ENCODE results near the gene AGAP2. TPM values are rescaled to one million over a fixed set of nuclear protein-coding genes. Genes with fewer than 3 reads are reported as not detected.
A peak's percentile ranks its signal among the peaks of the same experiment; 100 is the strongest.

The AGAP2 gene
- total RNA-seq, 5 donors from 2014 or later (not counting 1 experiment from before 2014, with no cell fraction given) = 43.2 to 74.6 (median 66.4) TPM

- POLR2A ChIA-PET = interaction anchor here (0.6 to 1.0 kb wide), 4 partner anchors 11 to 30 kb away, joined by 3 to 10 read pairs (median 6); no protein-coding TSS in a partner anchor
- peak within 1 kb of the TSS; percentile 74 to 91 for H3K4me3 ChIP-seq (ENCODE audit: control insufficient read depth in 1 of 2, extremely low read depth in 1 of 2, low read length in 1 of 2)
- H3K4me3 Mint-ChIP-seq = peak within 1 kb of the TSS; percentile 94 to 96 (median 95)
Observed at GRCh38 chr12:57771873-57772428, 33.4 kb upstream of the AGAP2 start, which contains the start of gene METTL1. METTL1 (minus strand) TSS chr12:57772105; CDS start chr12:57772083, 22 bp downstream.

GRCh38 chr12:57771236-57771872 is 32.8 kb upstream of the AGAP2 start:
- Histone ChIP-seq H3K4me1 (ENCODE audit: control insufficient read depth in 1 of 2, extremely low read depth in 1 of 2, insufficient read depth in 2 of 2, low read length in 2 of 2) (peaks cover 12 to 32% of the 10 kb centered on the region in 2 experiments), H3K36me3 (ENCODE audit: control insufficient read depth in 2 of 2, extremely low read depth in 1 of 2, insufficient read depth in 1 of 2, low read length in 1 of 2) (peaks cover 6% of the 10 kb centered on the region in 2 donors), H3K27ac (ENCODE audit: low read length) (peak overlapping the region; percentile 61), H3K4me3 (ENCODE audit: control insufficient read depth in 1 of 2, extremely low read depth in 1 of 2, low read length in 1 of 2) (peak overlapping the region; percentile 74 to 91), H3K27me3 (replicated peaks in 1 of 2; ENCODE audit: control insufficient read depth in 2 of 2, extremely low read depth in 1 of 2, insufficient read depth in 2 of 2, low read length in 1 of 2) (peaks cover 10% of the 10 kb centered on the region in 2 experiments), H3K9me3 (no peaks in the 10 kb centered on the region)
- Mint-ChIP-seq H3K27ac (peak overlapping the region; percentile 93 to 94), H3K9me3 (no peaks in the 10 kb centered on the region), H3K4me1 (peaks cover 17 to 29% (median 27%) of the 10 kb centered on the region in 3 donors), H3K27me3 (peaks cover 4 to 10% of the 10 kb centered on the region in 2 donors), H3K4me3 (peak overlapping the region; percentile 94 to 96 (median 95)), H3K36me3 (peaks cover 13% of the 10 kb centered on the region)
- DNase-seq (peak in 33 of 35 experiments; percentile 50 to 89 (median 70)), ATAC-seq (replicated peaks in 1 of 4) (peak; percentile 60 to 77 (median 66))
- 11% methylated on average over 10 of the region's 16 CpGs for whole genome bisulfite sequencing (ENCODE audit: insufficient coverage)
- POLR2A ChIA-PET = interaction anchor here (0.6 to 1.0 kb wide), 3 partner anchors 12 to 30 kb away, joined by 4 to 10 read pairs (median 7); no protein-coding TSS in a partner anchor
- CTCF ChIA-PET = interaction anchor here (0.7 to 1.3 kb wide), 5 partner anchors 10 to 15 kb away, joined by 3 to 11 read pairs (median 4); partner anchors contain the start of gene TSFM (in 2 of the 2)

More at GRCh38 chr12:57771873-57772428, 33.4 kb upstream of the AGAP2 start, which contains the start of gene METTL1:
- peaks cover 0 to 4% of the 10 kb centered on the region in 2 donors for H3K27me3 Mint-ChIP-seq
- H3K27ac Mint-ChIP-seq = peak within 1 kb of the TSS; percentile 93 to 94
- H3K4me1 Mint-ChIP-seq = peaks cover 11 to 23% (median 21%) of the 10 kb centered on the region in 3 donors
- ATAC-seq (replicated peaks in 1 of 4) (peak; percentile 90 to 92 (median 90)), DNase-seq (peak; percentile 74 to 93 (median 85))
- H3K9me3 Mint-ChIP-seq = no peaks in the 10 kb centered on the region
- peaks cover 4% of the 10 kb centered on the region in 2 experiments for H3K27me3 ChIP-seq (replicated peaks in 1 of 2; ENCODE audit: control insufficient read depth in 2 of 2, extremely low read depth in 1 of 2, insufficient read depth in 2 of 2, low read length in 1 of 2)
- CTCF ChIA-PET = interaction anchor here (0.7 to 1.3 kb wide), 5 partner anchors 9 to 18 kb away, joined by 3 to 11 read pairs (median 4); partner anchors contain the start of gene TSFM (in 2 of the 2)
- peak within 1 kb of the TSS; percentile 61 for H3K27ac ChIP-seq (ENCODE audit: low read length)
- peaks cover 6% of the 10 kb centered on the region in 2 donors for H3K36me3 ChIP-seq (ENCODE audit: control insufficient read depth in 2 of 2, extremely low read depth in 1 of 2, insufficient read depth in 1 of 2, low read length in 1 of 2)
- peaks cover 13% of the 10 kb centered on the region for H3K36me3 Mint-ChIP-seq
- no peaks in the 10 kb centered on the region for H3K9me3 ChIP-seq
- peaks cover 9 to 26% of the 10 kb centered on the region in 2 experiments for H3K4me1 ChIP-seq (ENCODE audit: control insufficient read depth in 1 of 2, extremely low read depth in 1 of 2, insufficient read depth in 2 of 2, low read length in 2 of 2)
- under 1% methylated on average over 23 of the region's 28 CpGs for WGBS (ENCODE audit: insufficient coverage)

- ChIA-PET POLR2A (no interaction called here), CTCF (interaction anchor here in 1 of 2 donors (0.7 kb wide), 1 partner anchor 14 kb away, joined by 3 read pairs; no protein-coding TSS in a partner anchor)
- DNase-seq = no peak
- peaks cover 4 to 6% of the 10 kb centered on the region in 2 donors for H3K36me3 ChIP-seq (ENCODE audit: control insufficient read depth in 2 of 2, extremely low read depth in 1 of 2, insufficient read depth in 1 of 2, low read length in 1 of 2)
- no peaks in the 10 kb centered on the region for H3K9me3 ChIP-seq
- H3K4me3 ChIP-seq (ENCODE audit: control insufficient read depth in 1 of 2, extremely low read depth in 1 of 2, low read length in 1 of 2) = no peak overlapping the region
- H3K27me3 Mint-ChIP-seq = peaks cover 7 to 15% of the 10 kb centered on the region in 2 donors
- peak overlapping the region; percentile 31 to 34 for H3K27ac Mint-ChIP-seq
- H3K4me1 ChIP-seq (ENCODE audit: control insufficient read depth in 1 of 2, extremely low read depth in 1 of 2, insufficient read depth in 2 of 2, low read length in 2 of 2) = peaks cover 15 to 38% of the 10 kb centered on the region in 2 experiments
- peak overlapping the region; percentile 25 to 95 (median 56) for H3K4me3 Mint-ChIP-seq
- no peak for ATAC-seq (replicated peaks in 1 of 4)
- H3K36me3 Mint-ChIP-seq = peaks cover 10% of the 10 kb centered on the region
- 100% methylated on average over 2 of the region's 4 CpGs for WGBS (ENCODE audit: insufficient coverage)
- H3K27ac ChIP-seq (ENCODE audit: low read length) = no peak overlapping the region
- H3K4me1 Mint-ChIP-seq = peaks cover 20 to 31% (median 29%) of the 10 kb centered on the region in 3 donors
- H3K27me3 ChIP-seq (replicated peaks in 1 of 2; ENCODE audit: control insufficient read depth in 2 of 2, extremely low read depth in 1 of 2, insufficient read depth in 2 of 2, low read length in 1 of 2) = peaks cover 14 to 16% of the 10 kb centered on the region in 2 experiments
- H3K9me3 Mint-ChIP-seq = no peaks in the 10 kb centered on the region
Observed at GRCh38 chr12:57770734-57771133, 32.2 kb upstream of the AGAP2 start.

GRCh38 chr12:57769594-57769993 is 31.1 kb upstream of the AGAP2 start:
- Mint-ChIP-seq H3K36me3 (peaks cover 7% of the 10 kb centered on the region), H3K4me3 (peak overlapping the region in 2 of 3 donors; percentile 11 to 25), H3K9me3 (no peaks in the 10 kb centered on the region), H3K4me1 (peaks cover 30 to 40% (median 40%) of the 10 kb centered on the region in 3 donors), H3K27me3 (peaks cover 7 to 24% of the 10 kb centered on the region in 2 donors), H3K27ac (no peak overlapping the region)
- H3K4me3 ChIP-seq (ENCODE audit: control insufficient read depth in 1 of 2, extremely low read depth in 1 of 2, low read length in 1 of 2) = no peak overlapping the region
- H3K27ac ChIP-seq (ENCODE audit: low read length) = no peak overlapping the region
- DNase-seq (no peak), ATAC-seq (replicated peaks in 1 of 4) (no peak)
- H3K4me1 ChIP-seq (ENCODE audit: control insufficient read depth in 1 of 2, extremely low read depth in 1 of 2, insufficient read depth in 2 of 2, low read length in 2 of 2) = peaks cover 18 to 49% of the 10 kb centered on the region in 2 experiments
- POLR2A ChIA-PET = no interaction called here
- peaks cover 3 to 6% of the 10 kb centered on the region in 2 donors for H3K36me3 ChIP-seq (ENCODE audit: control insufficient read depth in 2 of 2, extremely low read depth in 1 of 2, insufficient read depth in 1 of 2, low read length in 1 of 2)
- CTCF ChIA-PET = no interaction called here
- WGBS (ENCODE audit: insufficient coverage) = 100% methylated on average over 3 of the region's 11 CpGs
- no peaks in the 10 kb centered on the region for H3K9me3 ChIP-seq
- H3K27me3 ChIP-seq (replicated peaks in 1 of 2; ENCODE audit: control insufficient read depth in 2 of 2, extremely low read depth in 1 of 2, insufficient read depth in 2 of 2, low read length in 1 of 2) = peaks cover 16 to 28% of the 10 kb centered on the region in 2 experiments

- Mint-ChIP-seq H3K9me3 (no peaks in the 10 kb centered on the region), H3K4me1 (peaks cover 31 to 44% (median 39%) of the 10 kb centered on the region in 3 donors), H3K4me3 (no peak overlapping the region), H3K27ac (no peak overlapping the region), H3K27me3 (peaks cover 16 to 36% of the 10 kb centered on the region in 2 donors), H3K36me3 (peaks cover 7% of the 10 kb centered on the region)
- 100% methylated on average over 1 of the region's 3 CpGs for WGBS (ENCODE audit: insufficient coverage)
- H3K4me1 ChIP-seq (ENCODE audit: control insufficient read depth in 1 of 2, extremely low read depth in 1 of 2, insufficient read depth in 2 of 2, low read length in 2 of 2) = peaks cover 18 to 47% of the 10 kb centered on the region in 2 experiments
- H3K9me3 ChIP-seq = no peaks in the 10 kb centered on the region
- ATAC-seq (replicated peaks in 1 of 4) (no peak), DNase-seq (no peak)
- no peak overlapping the region for H3K4me3 ChIP-seq (ENCODE audit: control insufficient read depth in 1 of 2, extremely low read depth in 1 of 2, low read length in 1 of 2)
- no peak overlapping the region for H3K27ac ChIP-seq (ENCODE audit: low read length)
- CTCF ChIA-PET = interaction anchor here (0.8 to 2.3 kb wide), 2 partner anchors 11 to 15 kb away, joined by 3 to 7 read pairs; partner anchors contain the start of gene TSFM (in 1 of the 2)
- peaks cover 19 to 35% of the 10 kb centered on the region in 2 experiments for H3K27me3 ChIP-seq (replicated peaks in 1 of 2; ENCODE audit: control insufficient read depth in 2 of 2, extremely low read depth in 1 of 2, insufficient read depth in 2 of 2, low read length in 1 of 2)
- H3K36me3 ChIP-seq (ENCODE audit: control insufficient read depth in 2 of 2, extremely low read depth in 1 of 2, insufficient read depth in 1 of 2, low read length in 1 of 2) = peaks cover 3 to 6% of the 10 kb centered on the region in 2 donors
- POLR2A ChIA-PET = interaction anchor here in 1 of 2 donors (1.3 kb wide), 1 partner anchor 11 kb away, joined by 4 read pairs; no protein-coding TSS in a partner anchor
Observed at GRCh38 chr12:57767876-57768275, 29.3 kb upstream of the AGAP2 start.

GRCh38 chr12:57767305-57767698 is 28.8 kb upstream of the AGAP2 start:
- no peak for ATAC-seq (replicated peaks in 1 of 4)
- H3K4me3 ChIP-seq (ENCODE audit: control insufficient read depth in 1 of 2, extremely low read depth in 1 of 2, low read length in 1 of 2) = no peak overlapping the region
- H3K4me1 Mint-ChIP-seq = peaks cover 31 to 43% (median 37%) of the 10 kb centered on the region in 3 donors
- H3K36me3 ChIP-seq (ENCODE audit: control insufficient read depth in 2 of 2, extremely low read depth in 1 of 2, insufficient read depth in 1 of 2, low read length in 1 of 2) = peaks cover 3 to 6% of the 10 kb centered on the region in 2 donors
- POLR2A ChIA-PET = interaction anchor here in 1 of 2 donors (1.3 kb wide), 1 partner anchor 11 kb away, joined by 4 read pairs; no protein-coding TSS in a partner anchor
- no peaks in the 10 kb centered on the region for H3K9me3 ChIP-seq
- peaks cover 16 to 36% of the 10 kb centered on the region in 2 donors for H3K27me3 Mint-ChIP-seq
- H3K4me1 ChIP-seq (ENCODE audit: control insufficient read depth in 1 of 2, extremely low read depth in 1 of 2, insufficient read depth in 2 of 2, low read length in 2 of 2) = peaks cover 17 to 42% of the 10 kb centered on the region in 2 experiments
- H3K27me3 ChIP-seq (replicated peaks in 1 of 2; ENCODE audit: control insufficient read depth in 2 of 2, extremely low read depth in 1 of 2, insufficient read depth in 2 of 2, low read length in 1 of 2) = peaks cover 19 to 35% of the 10 kb centered on the region in 2 experiments
- no peak overlapping the region for H3K27ac ChIP-seq (ENCODE audit: low read length)
- no peak overlapping the region for H3K27ac Mint-ChIP-seq
- no peaks in the 10 kb centered on the region for H3K9me3 Mint-ChIP-seq
- peaks cover 7% of the 10 kb centered on the region for H3K36me3 Mint-ChIP-seq
- no peak for DNase-seq
- peak overlapping the region in 1 of 3 donors; percentile 86 for H3K4me3 Mint-ChIP-seq
- CTCF ChIA-PET = interaction anchor here (0.6 to 2.3 kb wide), 4 partner anchors 10 to 131 kb away, joined by 3 to 7 read pairs (median 3); partner anchors contain the start of gene TSFM (in 1 of the 2)

Measured in T-cell (primary cell).